Measurements from ENCODE around the gene PDGFB.

Gene PDGFB

DNA sequence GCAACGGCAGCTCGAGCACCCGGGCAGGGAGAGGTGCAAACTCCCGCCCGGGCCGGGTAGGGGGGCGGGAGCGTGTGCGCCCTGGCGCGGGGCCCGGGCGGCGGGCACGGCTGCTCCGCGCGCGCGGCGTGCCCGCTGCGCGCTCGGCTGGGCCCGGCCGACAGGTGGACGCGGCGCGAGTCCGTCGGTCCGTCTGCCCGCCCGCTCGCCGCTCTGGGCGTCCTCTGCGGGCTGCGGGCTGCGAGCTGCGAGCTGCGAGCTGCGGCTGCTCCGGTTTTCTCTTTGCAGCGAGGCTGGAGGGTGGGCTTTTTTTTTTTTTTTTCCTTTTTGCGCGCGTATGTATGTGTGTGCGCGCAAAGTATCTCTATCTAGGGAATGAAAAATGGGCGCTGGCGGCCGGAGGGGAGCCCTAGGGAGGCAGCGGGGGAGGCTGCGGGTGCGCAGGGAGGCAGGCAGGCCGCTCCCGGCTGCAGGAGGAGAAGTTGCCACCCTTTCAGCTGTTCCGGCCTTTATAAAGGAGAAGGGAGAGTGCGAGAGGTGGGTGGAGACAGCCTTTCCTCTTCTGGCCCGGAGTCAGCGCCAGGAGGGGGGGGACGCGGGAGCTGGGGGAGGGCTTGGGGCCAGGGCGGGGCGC is at the start of gene PDGFB:
Gene PDGFB, minus strand, starts transcription at position 487 of the 634 bp plus-strand sequence. CDS start 1,019 bp downstream, outside the sequence.
- DNase-seq (ENCODE audit: low read depth in 2 of 2), result no peak

GRCh38 chr22:39293766-39294368 is 49.1 kb upstream of the PDGFB start:
- DNase-seq (ENCODE audit: low read depth in 2 of 2), result no peak

DNA sequence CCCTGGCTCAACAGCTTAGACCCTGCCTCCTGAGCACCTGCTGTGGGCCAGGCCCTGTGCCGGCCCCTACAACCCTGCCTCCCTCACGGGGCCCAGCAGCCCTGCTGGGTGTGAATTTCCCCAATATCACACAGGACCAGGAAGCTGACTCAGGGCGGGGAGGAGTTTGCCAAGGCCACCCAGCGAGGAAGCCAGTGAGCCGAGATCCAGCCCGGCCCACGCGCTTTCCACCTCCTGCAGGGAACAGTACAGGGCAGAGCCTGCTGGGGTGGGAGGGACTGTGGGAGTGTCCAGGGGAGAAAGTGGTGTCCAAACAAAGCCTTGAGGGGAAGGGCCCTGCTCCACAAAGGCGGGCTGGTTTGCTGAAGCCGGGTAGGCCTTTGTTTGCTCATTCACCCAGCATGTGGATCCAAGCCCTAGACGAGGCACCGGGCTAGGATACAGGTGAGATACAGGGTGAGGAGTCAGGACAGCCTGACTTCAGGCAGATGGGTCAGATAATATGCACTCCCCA is 47.8 kb upstream of the PDGFB start:
- DNase-seq (ENCODE audit: low read depth in 2 of 2), result no peak

DNA sequence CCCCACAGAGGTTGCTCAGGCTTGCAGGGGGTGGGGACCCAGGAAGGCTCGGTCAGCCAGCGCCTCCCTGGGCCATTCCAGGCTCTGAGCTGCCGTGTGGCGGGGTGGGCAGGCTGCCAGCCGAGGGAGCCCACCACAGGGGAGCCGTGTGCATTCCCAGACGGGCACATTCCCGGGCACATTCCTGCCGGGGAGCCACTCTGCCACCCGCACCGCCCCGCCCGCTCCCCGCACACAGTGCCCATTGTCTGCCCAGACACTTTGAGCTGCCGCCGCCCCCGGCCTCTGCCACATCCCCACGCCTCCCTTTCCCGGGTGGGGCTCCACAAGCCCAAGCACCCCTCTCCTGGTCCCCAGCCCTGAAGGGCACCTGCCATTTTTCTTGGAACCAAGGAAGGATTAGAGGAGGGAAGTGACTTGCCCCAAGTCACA is 47.3 kb upstream of the PDGFB start:
- DNase-seq (ENCODE audit: low read depth in 2 of 2), result no peak

DNA sequence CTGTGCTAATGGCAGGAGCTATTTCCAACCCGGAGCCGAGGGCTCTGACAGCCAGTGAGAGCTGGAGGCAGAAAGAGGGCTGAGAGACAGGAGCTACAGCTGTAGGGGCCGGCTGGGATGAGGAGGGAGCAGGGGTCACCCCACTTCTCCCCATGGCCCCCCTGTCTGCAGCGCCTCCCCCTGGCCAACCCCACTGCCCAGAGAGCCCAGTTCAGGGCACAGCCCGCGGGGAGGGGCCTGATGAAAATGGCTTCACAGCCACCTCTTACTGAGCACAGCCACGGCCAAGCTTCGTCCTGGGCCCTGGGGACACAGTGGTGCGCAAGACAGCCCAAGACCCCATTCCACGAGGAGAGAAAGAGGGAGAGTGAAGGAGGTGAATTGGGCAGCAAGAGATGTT is 46.7 kb upstream of the PDGFB start:
- no peak for DNase-seq (ENCODE audit: low read depth in 2 of 2)

GRCh38 chr22:39290724-39291161 is 46.0 kb upstream of the PDGFB start:
- DNase-seq (ENCODE audit: low read depth in 2 of 2), result no peak

- DNase-seq (ENCODE audit: low read depth in 2 of 2), result no peak
Measured at GRCh38 chr22:39289975-39290720, 45.4 kb upstream of the PDGFB start.

- DNase-seq (ENCODE audit: low read depth in 2 of 2), result no peak
Measured at GRCh38 chr22:39289533-39289932, 44.8 kb upstream of the PDGFB start.

GRCh38 chr22:39288135-39288898 is 43.5 kb upstream of the PDGFB start:
- no peak for DNase-seq (ENCODE audit: low read depth in 2 of 2)

- DNase-seq (ENCODE audit: low read depth in 2 of 2), result no peak
Measured at GRCh38 chr22:39287076-39287725, 42.4 kb upstream of the PDGFB start.

DNA sequence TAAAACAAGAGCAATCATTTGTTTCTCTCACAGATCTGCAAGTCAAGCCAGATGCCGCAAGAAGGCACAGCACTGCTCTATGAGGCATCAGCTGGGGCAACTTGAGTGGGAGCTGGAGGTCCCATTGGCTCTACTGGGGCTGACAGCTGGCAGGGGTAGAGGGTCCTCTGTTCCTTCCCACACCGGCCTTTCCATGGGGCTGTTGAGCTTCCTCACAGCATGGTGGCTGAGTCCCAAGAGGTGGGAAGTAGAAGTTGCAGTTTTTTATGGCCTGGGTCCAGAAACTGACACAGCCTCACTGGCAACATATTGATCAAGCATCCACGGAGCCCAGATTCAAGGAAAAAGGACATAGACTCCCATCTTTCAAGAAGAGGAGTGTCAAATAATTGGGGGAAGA is 40.2 kb upstream of the PDGFB start:
- no peak for DNase-seq (ENCODE audit: low read depth in 2 of 2)

GRCh38 chr22:39284142-39284980 is 39.6 kb upstream of the PDGFB start:
- no peak for DNase-seq (ENCODE audit: low read depth in 2 of 2)

DNA sequence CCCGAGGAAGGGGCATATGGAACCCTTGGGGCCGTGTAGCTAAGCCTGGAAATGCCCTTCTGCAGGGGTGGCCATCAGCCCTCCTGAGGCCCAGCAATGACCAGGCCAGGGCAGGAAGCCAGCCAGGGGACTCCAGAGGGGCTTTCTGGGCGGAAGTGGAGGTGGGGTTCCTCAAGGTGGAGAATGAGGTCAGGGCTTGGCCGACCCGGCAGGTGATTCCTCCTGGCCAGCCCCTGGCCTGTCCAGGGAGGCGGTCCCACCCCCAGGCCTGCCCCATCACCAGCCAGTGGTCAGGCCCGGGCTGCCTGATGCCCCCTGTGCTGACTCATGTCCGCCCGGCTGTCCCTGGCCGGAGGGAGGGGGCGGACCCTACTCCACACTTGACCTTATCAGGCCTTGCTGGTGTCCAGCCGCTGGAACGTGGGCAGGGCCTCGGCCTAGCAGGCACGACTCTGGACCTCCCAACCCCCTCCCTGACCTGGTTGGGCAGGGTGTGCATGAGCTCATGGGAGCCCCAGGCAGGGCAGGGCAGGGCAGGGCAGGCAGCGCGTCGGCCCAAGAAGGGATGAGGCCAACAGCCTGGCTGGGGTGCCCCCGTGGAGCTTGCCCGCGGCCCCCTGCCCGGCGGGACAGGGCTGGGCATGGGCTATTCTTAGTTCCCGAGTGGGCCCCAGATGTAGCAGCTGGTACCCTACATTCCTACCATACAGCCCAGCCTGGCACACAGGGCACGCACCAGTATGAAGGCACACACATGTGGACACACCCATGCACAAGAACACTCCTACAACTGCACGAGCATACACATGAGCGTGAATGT is 38.8 kb upstream of the PDGFB start:
- DNase-seq (ENCODE audit: low read depth in 2 of 2), result no peak

DNA sequence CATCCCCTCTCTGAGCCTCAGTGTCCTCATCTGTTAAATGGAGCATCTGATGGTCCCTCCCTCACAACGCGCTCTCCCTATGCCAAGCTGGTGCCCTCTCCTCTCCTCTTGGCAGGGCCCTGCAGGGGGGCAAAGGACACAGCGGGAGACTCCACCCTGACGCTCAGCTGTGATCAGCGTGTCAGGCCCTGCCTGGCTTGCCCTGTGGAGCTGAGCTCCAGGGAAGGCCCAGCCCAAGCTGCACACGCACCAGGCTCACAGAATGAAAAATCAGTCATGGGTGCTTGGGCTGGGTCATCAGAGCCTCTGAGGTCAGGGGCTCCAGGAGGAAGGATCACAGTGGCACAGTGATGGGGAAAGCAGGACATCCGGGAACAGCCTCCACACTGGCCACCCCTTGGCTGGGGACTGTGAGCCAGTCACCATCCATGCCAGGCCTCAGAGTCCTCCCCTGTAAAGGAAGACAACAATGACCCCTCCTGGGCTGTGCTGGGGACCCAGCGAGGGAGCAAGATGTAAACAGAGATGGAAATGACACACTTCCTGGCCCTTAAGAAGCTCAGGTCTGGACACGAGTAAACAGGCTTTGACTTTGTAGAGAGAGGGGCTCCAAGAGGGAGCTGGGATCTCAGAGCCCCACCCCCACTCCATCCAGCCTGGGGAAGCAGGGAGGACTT is 38.0 kb upstream of the PDGFB start:
- no peak for DNase-seq (ENCODE audit: low read depth in 2 of 2)

GRCh38 chr22:39281126-39281525 is 36.3 kb upstream of the PDGFB start:
- no peak for DNase-seq (ENCODE audit: low read depth in 2 of 2)

DNA sequence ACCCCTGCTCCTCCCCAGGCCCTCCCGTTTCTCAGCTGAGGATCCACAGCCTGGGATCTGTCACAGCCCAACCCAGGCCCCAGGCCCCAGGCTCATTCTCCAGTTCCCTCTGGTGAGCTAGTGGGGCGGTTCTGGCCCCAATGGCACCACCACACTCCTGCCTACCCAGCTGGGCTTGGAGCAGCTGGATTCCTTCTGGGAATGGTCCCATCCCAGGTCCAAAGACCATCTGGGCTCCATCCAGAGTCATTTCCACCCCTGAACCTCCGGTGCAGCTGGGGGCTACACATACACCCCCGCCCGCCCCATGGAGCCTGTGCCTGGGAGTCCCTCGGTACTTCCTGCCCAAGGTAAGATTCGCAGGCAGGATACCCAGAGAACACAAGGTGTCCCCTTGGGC is 35.5 kb upstream of the PDGFB start:
- no peak for DNase-seq (ENCODE audit: low read depth in 2 of 2)

GRCh38 chr22:39279170-39279850 is 34.5 kb upstream of the PDGFB start:
- no peak for DNase-seq (ENCODE audit: low read depth in 2 of 2)

- no peak for DNase-seq (ENCODE audit: low read depth in 2 of 2)
Measured at GRCh38 chr22:39278040-39278439, 33.3 kb upstream of the PDGFB start.
